Stimulated activated CD8-positive, alpha-beta memory T cell treated with anti-CD3 and anti-CD28 coated beads, Interleukin-4, amount 100 ng/mL, for 48 hours (primary cell): Measurements from ENCODE around the gene PAPOLA.

Source experiments
- DNase-seq: peaks from one replicate; pipeline ENCODE4 v3.0.0-alpha.2; 2020

The PAPOLA gene

DNA sequence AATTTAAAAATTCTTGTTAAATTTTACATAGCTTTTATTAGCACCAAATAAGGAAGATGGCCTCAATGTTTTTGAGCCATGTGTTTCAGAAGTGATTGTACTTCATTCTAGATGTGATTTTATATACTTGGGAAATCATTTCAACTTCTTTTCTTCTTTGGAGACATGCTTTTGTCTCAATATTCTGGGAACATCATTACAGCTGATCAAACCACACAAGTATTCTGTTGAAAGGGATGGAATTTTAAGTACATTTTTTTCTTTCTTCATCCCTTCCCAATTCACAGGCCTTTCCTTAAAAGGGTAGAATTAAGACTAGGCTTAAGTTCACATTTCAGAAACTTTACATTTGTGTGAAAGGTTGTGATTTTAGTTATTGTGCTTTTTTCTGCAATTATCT is 66.4 kb downstream of the PAPOLA start:
- no peak for DNase-seq

DNA sequence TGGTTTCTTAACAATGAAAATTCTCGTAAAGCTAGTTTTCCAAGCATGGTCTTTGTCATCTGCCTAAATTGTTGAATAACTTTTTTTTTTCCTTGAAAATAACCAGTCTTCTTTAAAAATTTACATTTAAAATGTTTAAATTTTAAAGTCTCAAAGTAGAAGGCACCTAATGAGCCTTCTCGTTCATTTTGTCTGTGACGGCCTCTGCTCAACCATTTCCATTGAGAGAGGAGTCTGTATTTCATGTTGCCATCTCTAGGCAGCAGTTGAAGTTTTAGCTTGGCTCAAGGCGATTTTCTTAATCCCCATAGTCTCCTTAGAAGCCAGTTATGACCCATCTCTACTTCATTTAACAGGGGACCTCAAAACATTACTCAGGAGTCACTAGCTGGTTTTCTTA is 69.1 kb downstream of the PAPOLA start:
- no peak for DNase-seq

- DNase-seq, result no peak
Measured at GRCh38 chr14:96573473-96574100, 71.4 kb downstream of the PAPOLA start.

DNA sequence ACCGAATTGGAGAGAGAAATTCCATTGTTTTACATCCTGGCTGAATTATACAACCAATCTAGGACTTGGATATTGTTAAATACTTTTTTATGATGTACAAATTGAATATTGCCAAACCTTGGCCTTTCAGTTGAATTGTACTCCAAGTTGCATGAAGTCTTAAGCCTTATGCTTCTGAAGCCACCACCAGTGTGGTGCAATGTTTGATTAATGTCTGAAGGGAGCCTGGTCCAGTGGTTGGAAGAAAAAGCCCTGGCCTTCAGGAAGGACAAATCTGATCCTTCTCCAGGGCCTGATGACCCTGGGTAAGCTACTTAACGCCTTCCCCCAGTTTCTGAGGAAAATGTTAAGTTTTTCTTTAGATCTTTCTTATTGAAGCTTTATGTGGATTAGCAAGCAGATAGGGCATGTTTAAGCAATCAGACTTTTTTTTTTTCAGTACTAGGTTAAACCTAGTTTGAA is 72.0 kb downstream of the PAPOLA start:
- DNase-seq, result no peak

DNA sequence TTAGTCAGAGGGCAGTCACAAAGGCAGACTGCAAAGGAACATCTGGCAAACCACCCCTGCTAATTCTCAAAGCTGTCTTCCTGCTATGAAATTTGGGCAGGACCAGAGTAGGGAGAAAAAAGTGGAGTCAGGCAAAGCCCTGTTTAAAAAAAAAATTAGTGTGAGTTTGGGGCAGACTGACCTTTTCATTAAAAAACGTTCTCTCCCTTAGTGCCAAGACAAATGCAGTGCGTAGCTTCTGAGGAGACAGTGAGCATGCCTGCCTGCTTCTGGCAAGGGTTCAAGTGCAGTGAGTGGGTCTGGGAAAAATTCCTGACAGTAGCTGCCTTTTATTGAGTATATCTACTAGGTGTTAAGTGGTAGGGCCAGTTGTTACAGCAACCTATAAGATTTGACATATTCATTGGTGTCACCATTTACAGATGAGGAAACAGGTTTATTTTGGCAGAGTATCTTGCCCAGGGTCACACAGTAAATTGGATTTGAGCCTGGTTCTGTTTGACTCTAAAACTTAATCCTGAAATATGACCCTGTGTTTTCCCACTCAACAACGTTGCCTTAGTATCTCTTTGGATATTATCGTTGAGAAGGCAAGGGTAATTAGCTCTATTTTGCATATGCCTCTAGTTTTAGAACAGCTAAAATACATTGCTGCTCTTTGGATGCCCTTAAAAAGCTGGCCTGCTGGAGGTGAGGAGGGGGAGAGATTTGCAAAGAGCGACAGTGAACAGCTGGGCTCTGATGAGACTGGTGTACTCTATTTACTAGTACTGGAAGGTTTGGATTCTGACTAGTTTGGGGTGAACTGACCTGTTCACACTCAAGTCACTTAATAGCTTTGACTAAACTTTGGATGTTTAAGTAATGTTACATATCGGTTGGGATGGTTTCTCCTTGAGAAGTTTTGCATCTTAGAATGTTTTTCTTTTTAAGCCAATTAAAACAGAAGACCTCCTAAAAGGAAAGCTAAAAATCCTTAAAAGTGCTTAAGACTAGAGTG is 72.8 kb downstream of the PAPOLA start:
- no peak for DNase-seq

DNA sequence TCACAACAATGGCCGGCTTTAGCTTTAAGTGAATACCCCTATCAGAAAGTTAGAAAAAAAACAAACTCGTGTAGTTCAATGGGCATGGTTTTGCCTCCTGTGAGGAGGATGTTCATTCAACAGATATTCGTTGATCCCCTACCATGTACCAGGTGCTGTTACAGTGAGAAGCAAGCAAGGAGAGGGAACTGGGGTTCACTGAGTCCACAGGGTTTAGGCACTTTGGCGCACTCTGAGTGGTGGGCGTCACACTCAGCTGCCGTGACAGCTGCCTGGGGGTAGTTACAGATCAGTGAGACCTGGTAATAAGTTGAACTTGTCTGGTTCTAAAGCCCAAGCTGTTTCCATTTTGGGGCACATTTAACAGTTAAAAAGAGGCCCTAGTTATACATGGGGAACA is 74.2 kb downstream of the PAPOLA start:
- DNase-seq, result no peak

GRCh38 chr14:96576937-96577336 is 74.8 kb downstream of the PAPOLA start:
- DNase-seq, result no peak

- DNase-seq, result no peak
Measured at GRCh38 chr14:96578619-96579018, 76.4 kb downstream of the PAPOLA start.

DNA sequence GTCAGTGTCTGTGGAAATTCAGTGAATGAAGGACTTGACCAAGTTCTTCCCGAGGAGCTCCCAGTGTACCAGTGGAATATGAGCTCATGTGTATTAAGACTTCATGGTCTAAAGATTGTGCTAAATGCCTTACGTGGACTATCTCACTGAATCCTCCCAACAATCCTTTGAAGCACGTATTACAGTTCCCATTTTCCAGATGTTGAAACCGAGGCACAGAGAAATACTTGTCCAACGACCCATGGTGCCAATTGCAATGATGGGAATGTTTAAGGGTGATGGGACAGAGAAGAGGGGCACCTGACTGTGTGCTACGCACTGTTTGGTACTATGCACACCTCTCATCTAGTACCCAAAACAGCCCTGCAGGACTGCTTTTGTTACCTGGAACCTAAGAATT is 77.2 kb downstream of the PAPOLA start:
- no peak for DNase-seq

DNA sequence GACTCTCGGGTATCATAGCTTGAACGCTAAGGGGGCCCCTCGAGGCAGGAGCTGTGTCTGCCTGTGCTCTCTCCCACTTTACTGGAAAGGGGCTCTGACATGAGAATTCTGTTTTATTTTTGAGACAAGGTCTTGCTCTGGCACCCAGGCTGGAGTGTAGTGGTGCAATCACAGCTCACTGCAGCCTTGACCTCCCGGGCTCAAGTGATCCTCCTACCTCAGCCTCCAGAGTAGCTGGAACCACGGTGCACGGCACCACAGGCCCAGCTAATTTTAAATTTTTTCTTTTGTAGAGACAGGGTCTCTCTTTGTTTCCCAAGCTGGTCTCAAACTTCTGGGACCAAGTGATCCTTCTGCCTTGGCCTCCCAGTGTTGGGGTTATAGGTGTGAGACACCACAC is 77.7 kb downstream of the PAPOLA start:
- no peak for DNase-seq

DNA sequence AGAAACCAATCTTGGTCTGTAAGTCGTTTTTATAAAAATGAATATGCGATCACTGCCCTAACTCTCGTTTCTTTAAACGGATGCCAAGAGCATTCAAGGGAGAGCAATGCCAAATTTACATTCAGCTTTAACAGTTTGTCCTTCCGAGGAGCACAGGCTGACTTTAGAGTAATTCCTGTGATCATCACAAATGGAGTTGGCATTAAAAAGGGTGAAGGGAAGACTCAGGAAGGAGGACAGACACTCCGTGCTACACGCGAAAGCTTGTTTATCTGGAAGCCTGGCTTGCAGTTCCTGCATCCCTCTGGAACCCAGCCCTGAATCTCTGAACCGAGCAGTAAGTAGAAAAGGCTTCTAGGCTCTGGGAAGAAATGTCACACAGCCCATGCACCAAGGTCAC is 78.4 kb downstream of the PAPOLA start:
- no peak for DNase-seq

GRCh38 chr14:96581026-96581425 is 78.8 kb downstream of the PAPOLA start:
- no peak for DNase-seq

DNA sequence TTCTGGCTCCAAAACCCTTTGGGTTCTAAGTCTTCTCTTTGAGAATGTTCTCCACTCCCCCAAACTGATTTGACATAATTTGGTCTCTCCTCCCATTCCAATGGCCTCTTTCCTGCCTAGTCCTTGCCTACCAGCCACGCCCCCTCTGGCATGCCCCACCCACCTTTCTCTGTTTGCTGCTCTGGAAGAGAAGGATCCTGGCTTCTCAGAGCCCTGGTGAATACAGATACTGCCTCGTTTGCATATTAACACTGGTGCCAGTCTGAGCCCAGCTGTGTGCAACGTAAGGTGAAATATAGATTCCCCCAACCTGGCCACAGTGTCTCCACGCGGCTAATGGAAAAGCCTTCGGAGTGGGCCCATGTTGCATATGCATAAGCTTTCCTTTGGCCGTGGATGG is 79.7 kb downstream of the PAPOLA start:
- no peak for DNase-seq

GRCh38 chr14:96582411-96582961 is 80.3 kb downstream of the PAPOLA start:
- DNase-seq, result no peak

DNA sequence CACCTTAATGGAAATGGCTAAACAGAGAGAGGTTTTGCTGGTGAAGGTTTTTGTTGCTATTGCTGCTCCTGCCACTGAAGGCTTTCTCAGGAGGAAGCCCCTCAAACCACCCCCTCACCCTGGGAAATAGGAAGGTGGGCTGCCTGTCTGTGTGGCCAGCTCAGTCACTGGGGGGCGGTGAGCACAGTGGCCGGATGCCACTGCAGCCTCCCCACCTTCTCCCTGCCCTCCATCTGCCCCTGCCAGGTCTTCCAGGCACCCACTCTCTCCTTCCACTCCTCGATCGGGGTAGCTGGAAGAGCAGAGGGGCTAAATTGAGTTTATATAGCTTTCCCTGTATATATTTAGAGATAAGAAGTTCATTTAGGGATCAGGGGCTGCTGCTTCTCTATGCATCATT is 80.8 kb downstream of the PAPOLA start:
- DNase-seq, result no peak

- DNase-seq, result no peak
Measured at GRCh38 chr14:96583569-96584041, 81.4 kb downstream of the PAPOLA start.

DNA sequence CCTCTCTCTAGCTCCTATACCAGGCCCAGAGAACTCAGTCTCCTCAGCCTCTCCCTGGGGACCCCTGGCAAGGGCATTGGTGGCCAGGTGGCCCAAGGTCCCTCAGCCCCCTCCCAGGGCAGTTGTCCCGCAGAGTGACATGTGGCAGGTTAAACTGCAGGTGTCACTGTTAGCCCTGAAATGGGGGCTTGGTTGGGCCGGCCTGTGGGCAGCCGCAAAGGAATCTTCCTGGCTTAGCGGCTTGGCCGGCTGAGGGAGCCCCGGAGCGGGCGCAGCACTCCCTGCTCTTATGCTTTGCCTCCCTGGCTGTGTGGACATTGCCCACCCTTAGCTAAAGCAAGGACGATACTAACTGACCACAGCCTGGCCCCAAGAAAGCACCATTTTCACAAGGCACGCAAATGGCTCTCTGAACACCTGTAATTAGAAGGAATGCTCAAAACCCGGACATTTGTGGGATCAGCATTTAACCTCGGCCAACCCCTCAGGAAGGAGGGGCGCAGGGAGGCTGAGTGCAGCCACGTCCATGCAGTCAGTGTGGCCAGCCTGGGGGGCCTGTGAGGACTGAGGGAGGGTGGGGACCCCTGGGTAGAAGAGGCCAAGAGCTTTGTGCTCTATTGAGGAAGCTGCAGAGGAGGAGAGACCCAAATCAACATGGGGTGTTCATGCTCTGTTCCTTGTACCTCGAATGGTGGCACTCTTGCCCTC is 82.2 kb downstream of the PAPOLA start:
- peak; percentile 52 for DNase-seq

DNA sequence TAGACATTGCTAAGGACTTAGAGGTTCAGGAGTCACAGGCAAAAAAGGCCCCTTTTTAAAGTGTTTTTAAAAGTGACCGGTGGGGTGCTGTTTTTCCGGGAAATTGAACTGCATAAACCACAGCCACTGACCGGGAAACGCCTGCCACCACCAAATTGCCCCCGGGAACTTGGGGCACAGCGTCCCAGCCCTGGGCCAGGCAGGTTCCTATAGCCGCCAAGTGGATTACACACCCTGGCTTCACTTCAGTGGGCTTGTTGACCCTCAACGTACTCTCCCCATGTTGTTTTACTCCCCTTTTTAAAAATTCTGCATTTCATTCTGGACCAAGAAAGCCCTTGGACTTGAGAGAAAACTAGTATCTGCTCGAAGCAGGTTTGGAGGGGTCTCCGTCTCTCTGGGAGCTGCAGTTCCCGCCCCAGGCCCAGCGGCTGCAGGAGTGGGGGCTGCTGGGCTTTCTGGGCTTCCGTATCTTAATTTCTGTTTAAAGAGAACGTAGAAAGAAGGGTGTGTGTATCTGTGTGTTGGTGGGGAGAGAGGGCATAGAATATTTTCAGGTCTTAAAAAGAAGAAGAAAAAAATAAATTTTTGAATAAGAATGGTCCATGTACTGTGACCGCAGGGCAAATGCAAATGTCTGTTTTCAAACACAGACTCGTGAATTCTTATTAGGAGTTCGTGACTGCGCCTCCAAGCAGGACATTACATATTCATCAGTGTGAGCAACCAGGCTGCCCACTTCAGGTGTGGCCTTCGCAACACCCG is 82.9 kb downstream of the PAPOLA start:
- no peak for DNase-seq

- DNase-seq, result no peak
Measured at GRCh38 chr14:96585672-96586013, 83.5 kb downstream of the PAPOLA start.

GRCh38 chr14:96586056-96586455 is 83.9 kb downstream of the PAPOLA start:
- DNase-seq, result no peak

GRCh38 chr14:96586921-96587822 is 85.0 kb downstream of the PAPOLA start:
- DNase-seq, result no peak
